Measurements from ENCODE around the gene GALNT2.

Gene GALNT2

DNA sequence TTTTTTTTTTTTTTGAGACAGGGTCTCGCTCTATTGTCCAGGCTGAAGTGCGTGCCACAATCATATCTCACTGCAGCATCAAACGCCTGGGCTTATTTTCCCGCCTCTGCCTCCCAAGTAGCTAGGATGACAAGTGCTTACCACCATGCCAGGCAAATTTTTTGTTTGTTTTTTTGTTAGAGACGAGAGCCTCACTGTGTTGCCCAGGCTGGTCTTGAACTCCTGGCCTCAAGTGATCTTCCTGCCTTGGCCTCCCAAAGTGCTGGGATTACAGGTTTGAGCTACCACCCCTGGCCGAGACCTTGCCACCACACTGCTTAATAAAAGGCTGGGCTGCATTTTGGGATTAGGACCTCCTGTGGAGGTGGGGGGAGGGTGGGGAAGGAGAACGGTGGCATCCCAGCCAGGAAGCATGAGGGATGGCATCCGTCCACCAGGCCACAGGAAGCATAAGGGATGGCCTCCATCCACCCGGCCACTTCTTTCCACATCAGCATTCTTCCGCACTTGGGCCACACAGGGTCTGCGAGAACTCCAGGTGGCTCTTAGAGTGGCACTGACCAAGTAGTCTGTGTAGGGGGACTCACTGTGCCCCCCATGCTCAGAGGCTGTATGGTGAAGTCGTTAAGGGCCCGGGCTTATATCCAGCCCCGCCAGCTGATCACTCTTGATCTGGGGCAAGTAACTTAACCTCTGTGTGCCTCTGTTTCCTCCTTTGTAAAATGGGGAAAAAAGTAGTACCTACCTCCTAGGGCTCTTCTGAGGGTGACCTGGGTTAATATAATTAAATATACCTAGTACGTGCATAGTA lies 75.0 kb downstream of the GALNT2 start:
- Histone ChIP-seq H3K4me1 (ENCODE audit: control insufficient read depth, insufficient read depth, low read length) (peaks cover 68% of the 10 kb centered on the region), H3K9ac (ENCODE audit: low read length in 2 of 2) (no peak overlapping the region), H3K9me3 (ENCODE audit: control insufficient read depth in 2 of 2, low read length in 2 of 2) (no peaks in the 10 kb centered on the region), H3K36me3 (ENCODE audit: control insufficient read depth in 2 of 2, insufficient read depth in 2 of 2, low read length in 2 of 2) (no peaks in the 10 kb centered on the region), H3K27ac (ENCODE audit: low read length) (no peak overlapping the region), H3K27me3 (ENCODE audit: control insufficient read depth in 1 of 2, insufficient read depth in 2 of 2, low read length in 2 of 2) (no peaks in the 10 kb centered on the region), H3K4me3 (ENCODE audit: low read length in 2 of 2) (no peak overlapping the region)

DNA sequence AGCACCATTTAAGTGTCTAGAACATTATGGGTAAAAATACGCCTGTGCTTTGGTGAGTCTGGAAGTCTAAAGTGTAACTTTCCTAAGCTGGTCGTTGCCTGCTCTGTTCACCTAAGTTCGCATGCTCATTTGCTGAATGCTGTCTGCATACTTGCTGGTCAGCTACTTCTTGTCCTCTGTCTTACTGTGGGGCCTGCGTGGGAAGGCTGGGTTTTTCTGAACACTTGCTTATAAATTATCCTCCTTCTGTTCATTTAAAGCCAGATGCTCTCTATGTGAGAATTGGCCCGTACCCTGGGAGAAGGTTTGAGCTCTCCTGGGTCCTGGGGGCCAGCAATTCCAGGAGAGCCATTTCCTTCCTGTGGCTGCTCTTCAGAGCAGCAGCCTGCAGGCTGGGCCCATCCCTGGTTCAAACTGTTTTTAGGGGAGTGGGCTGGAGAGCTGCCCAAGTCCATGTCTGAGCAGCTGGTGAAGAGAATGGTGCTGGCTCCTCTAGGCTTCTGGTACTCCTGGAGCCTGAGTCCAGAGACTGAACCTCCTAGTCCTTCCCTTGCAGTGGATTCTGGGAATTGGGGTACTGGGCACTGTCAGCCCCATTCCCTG lies 75.7 kb downstream of the GALNT2 start:
- Histone ChIP-seq H3K36me3 (ENCODE audit: control insufficient read depth in 2 of 2, insufficient read depth in 2 of 2, low read length in 2 of 2) (no peaks in the 10 kb centered on the region), H3K9ac (ENCODE audit: low read length in 2 of 2) (no peak overlapping the region), H3K27ac (ENCODE audit: low read length) (no peak overlapping the region), H3K4me3 (ENCODE audit: low read length in 2 of 2) (no peak overlapping the region), H3K27me3 (ENCODE audit: control insufficient read depth in 1 of 2, insufficient read depth in 2 of 2, low read length in 2 of 2) (no peaks in the 10 kb centered on the region), H3K4me1 (ENCODE audit: control insufficient read depth, insufficient read depth, low read length) (peaks cover 68% of the 10 kb centered on the region), H3K9me3 (ENCODE audit: control insufficient read depth in 2 of 2, low read length in 2 of 2) (no peaks in the 10 kb centered on the region)

GRCh38 chr1:230143534-230143933 lies 76.5 kb downstream of the GALNT2 start:
- Histone ChIP-seq H3K27ac (ENCODE audit: low read length) (no peak overlapping the region), H3K9me3 (ENCODE audit: control insufficient read depth in 2 of 2, low read length in 2 of 2) (no peaks in the 10 kb centered on the region), H3K36me3 (ENCODE audit: control insufficient read depth in 2 of 2, insufficient read depth in 2 of 2, low read length in 2 of 2) (no peaks in the 10 kb centered on the region), H3K9ac (ENCODE audit: low read length in 2 of 2) (no peak overlapping the region), H3K27me3 (ENCODE audit: control insufficient read depth in 1 of 2, insufficient read depth in 2 of 2, low read length in 2 of 2) (no peaks in the 10 kb centered on the region), H3K4me1 (ENCODE audit: control insufficient read depth, insufficient read depth, low read length) (peaks cover 70% of the 10 kb centered on the region), H3K4me3 (ENCODE audit: low read length in 2 of 2) (no peak overlapping the region)

GRCh38 chr1:230144010-230144614 lies 77.1 kb downstream of the GALNT2 start:
- H3K9ac ChIP-seq (ENCODE audit: low read length in 2 of 2): no peak overlapping the region
- H3K27me3 ChIP-seq (ENCODE audit: control insufficient read depth in 1 of 2, insufficient read depth in 2 of 2, low read length in 2 of 2): no peaks in the 10 kb centered on the region
- peaks cover 70% of the 10 kb centered on the region for H3K4me1 ChIP-seq (ENCODE audit: control insufficient read depth, insufficient read depth, low read length)
- no peak overlapping the region for H3K27ac ChIP-seq (ENCODE audit: low read length)
- H3K4me3 ChIP-seq (ENCODE audit: low read length in 2 of 2): no peak overlapping the region
- no peaks in the 10 kb centered on the region for H3K36me3 ChIP-seq (ENCODE audit: control insufficient read depth in 2 of 2, insufficient read depth in 2 of 2, low read length in 2 of 2)
- no peaks in the 10 kb centered on the region for H3K9me3 ChIP-seq (ENCODE audit: control insufficient read depth in 2 of 2, low read length in 2 of 2)

DNA sequence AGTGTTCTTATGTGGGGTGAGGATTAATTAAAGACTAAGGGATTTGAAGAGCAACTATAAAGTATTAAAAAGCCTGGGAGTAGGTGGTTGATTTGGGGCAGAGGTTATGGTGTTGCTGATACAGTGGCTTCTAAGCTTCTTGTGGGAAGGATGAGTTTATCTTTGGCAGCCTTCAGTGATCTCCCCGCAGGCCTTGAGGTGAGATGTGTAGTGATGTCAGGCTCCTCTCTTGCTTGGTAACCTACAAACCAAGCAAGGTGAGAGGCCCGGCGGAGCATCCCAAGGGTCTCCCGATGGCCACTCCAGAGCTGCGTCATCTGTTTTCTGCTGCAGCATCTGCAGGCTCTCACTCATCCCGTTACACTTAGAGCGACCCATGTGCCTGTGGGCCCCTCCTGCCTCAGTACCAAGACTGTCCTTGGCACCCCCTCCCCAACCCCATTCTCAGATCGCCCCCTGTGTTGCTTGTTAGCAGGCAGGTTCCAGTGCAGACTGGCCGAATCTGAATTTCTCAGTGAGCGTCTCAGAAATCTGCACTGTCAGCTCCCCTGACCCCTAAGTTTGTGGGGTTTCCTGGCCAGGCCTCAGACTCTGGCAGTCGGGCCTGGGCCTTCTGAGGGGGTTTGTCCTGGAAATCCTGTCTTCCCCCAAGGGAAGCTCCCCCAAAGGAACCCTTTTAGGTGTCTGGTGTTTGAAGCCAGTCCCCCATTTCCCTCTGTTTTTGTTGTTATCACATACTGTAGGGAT lies 77.9 kb downstream of the GALNT2 start:
- H3K4me1 ChIP-seq (ENCODE audit: control insufficient read depth, insufficient read depth, low read length): peaks cover 63% of the 10 kb centered on the region
- no peak overlapping the region for H3K4me3 ChIP-seq (ENCODE audit: low read length in 2 of 2)
- no peak overlapping the region for H3K9ac ChIP-seq (ENCODE audit: low read length in 2 of 2)
- no peaks in the 10 kb centered on the region for H3K27me3 ChIP-seq (ENCODE audit: control insufficient read depth in 1 of 2, insufficient read depth in 2 of 2, low read length in 2 of 2)
- H3K9me3 ChIP-seq (ENCODE audit: control insufficient read depth in 2 of 2, low read length in 2 of 2): no peaks in the 10 kb centered on the region
- no peak overlapping the region for H3K27ac ChIP-seq (ENCODE audit: low read length)
- H3K36me3 ChIP-seq (ENCODE audit: control insufficient read depth in 2 of 2, insufficient read depth in 2 of 2, low read length in 2 of 2): no peaks in the 10 kb centered on the region

GRCh38 chr1:230145505-230145899 lies 78.5 kb downstream of the GALNT2 start:
- peak overlapping the region in 1 of 2 donors; percentile 15 for H3K4me3 ChIP-seq (ENCODE audit: low read length in 2 of 2)
- H3K9ac ChIP-seq (ENCODE audit: low read length in 2 of 2): no peak overlapping the region
- H3K4me1 ChIP-seq (ENCODE audit: control insufficient read depth, insufficient read depth, low read length): peaks cover 57% of the 10 kb centered on the region
- H3K9me3 ChIP-seq (ENCODE audit: control insufficient read depth in 2 of 2, low read length in 2 of 2): no peaks in the 10 kb centered on the region
- H3K27me3 ChIP-seq (ENCODE audit: control insufficient read depth in 1 of 2, insufficient read depth in 2 of 2, low read length in 2 of 2): no peaks in the 10 kb centered on the region
- H3K27ac ChIP-seq (ENCODE audit: low read length): no peak overlapping the region
- no peaks in the 10 kb centered on the region for H3K36me3 ChIP-seq (ENCODE audit: control insufficient read depth in 2 of 2, insufficient read depth in 2 of 2, low read length in 2 of 2)

DNA sequence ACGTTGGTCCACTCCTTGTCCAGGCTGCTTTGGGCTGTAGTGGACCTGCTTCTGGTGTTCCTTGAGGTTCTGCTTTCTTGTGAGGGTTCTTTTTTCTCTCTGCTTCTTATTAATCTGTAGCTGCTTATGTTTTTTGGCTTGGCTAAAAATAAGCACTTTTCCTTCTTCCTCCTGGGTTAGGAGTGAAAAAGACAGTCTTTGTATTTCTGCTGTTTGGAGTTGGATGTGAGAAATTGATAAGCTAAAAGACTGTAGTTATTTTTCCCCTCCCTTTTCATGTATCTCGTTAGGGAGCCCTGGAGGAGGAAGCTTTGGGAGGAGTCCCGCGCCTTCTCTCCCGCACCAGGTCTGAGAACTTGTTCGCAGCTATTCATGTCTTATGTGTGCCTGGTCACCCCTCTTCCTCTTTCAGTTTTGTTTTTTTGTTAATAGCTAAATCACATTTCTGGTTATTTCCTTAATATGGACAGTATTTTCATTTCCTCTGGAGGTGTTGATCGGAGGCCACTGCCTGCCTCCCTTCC lies 79.0 kb downstream of the GALNT2 start:
- Histone ChIP-seq H3K27ac (ENCODE audit: low read length) (no peak overlapping the region), H3K9me3 (ENCODE audit: control insufficient read depth in 2 of 2, low read length in 2 of 2) (no peaks in the 10 kb centered on the region), H3K4me3 (ENCODE audit: low read length in 2 of 2) (peak overlapping the region in 1 of 2 donors; percentile 15), H3K9ac (ENCODE audit: low read length in 2 of 2) (no peak overlapping the region), H3K36me3 (ENCODE audit: control insufficient read depth in 2 of 2, insufficient read depth in 2 of 2, low read length in 2 of 2) (no peaks in the 10 kb centered on the region), H3K27me3 (ENCODE audit: control insufficient read depth in 1 of 2, insufficient read depth in 2 of 2, low read length in 2 of 2) (no peaks in the 10 kb centered on the region), H3K4me1 (ENCODE audit: control insufficient read depth, insufficient read depth, low read length) (peaks cover 56% of the 10 kb centered on the region)

DNA sequence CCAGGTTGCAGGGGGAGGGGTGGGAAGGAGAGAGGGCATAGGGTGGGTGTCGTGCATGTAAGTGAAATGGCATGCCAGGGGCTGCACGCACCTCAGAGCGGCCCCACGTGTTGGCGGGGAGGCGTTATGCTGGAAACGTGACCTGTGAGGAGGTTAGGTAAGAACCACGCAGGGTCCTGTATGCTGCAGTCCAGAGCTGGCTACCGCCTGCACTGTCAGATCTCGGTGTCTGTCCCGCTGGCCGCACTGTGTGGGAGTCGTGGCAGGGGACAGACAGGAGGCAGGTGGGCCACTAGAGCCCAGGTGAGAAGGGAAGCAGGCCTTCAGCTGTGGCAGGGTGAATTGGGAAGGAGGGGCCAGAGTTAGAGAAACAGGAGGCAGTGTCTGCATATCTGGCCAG lies 79.7 kb downstream of the GALNT2 start:
- no peak overlapping the region for H3K4me3 ChIP-seq (ENCODE audit: low read length in 2 of 2)
- peaks cover 56% of the 10 kb centered on the region for H3K4me1 ChIP-seq (ENCODE audit: control insufficient read depth, insufficient read depth, low read length)
- no peak overlapping the region for H3K27ac ChIP-seq (ENCODE audit: low read length)
- no peaks in the 10 kb centered on the region for H3K9me3 ChIP-seq (ENCODE audit: control insufficient read depth in 2 of 2, low read length in 2 of 2)
- H3K9ac ChIP-seq (ENCODE audit: low read length in 2 of 2): no peak overlapping the region
- no peaks in the 10 kb centered on the region for H3K36me3 ChIP-seq (ENCODE audit: control insufficient read depth in 2 of 2, insufficient read depth in 2 of 2, low read length in 2 of 2)
- no peaks in the 10 kb centered on the region for H3K27me3 ChIP-seq (ENCODE audit: control insufficient read depth in 1 of 2, insufficient read depth in 2 of 2, low read length in 2 of 2)

DNA sequence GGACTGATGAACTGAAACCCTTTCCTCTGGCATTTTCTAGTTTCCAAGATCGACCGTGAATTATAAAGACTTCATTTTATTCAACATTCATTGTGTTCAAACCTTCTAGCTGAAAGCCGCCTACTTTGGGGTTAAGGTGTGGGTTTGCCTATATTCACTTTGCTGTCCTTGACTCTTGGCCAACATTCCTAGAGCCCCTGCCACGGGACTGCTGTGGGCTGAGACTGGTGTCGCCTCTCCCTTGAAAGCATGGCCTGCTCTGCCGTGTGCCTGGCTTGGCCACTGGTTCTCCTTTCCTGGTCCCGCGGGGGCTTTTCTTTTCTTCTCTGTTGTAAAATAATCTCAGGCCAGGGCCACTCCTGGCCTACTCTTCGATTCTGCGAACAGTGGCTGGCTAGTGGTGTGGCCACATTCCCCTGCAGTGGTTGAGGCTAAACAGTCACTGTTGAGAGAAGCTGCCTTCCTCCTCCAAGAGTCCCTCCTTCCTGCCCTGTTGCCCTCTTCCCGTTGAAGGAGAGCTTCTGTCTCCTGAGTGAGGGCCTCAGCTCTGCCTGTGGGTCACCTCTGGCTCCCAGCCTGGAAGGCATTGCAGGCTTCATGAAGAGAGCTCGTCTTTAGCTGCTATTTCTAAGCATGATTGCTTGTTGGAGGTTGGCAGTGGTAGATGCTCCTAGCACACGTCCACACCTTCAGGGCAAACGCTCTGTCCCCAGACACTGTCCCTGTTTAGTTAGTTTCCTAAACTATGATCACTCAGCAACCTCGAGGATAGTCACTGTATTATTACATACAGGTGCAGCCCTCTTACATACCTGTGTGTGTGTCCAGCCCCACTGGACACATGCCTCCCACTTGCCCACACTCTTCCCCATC lies 80.5 kb downstream of the GALNT2 start:
- H3K36me3 ChIP-seq (ENCODE audit: control insufficient read depth in 2 of 2, insufficient read depth in 2 of 2, low read length in 2 of 2): no peaks in the 10 kb centered on the region
- H3K9me3 ChIP-seq (ENCODE audit: control insufficient read depth in 2 of 2, low read length in 2 of 2): no peaks in the 10 kb centered on the region
- H3K27ac ChIP-seq (ENCODE audit: low read length): no peak overlapping the region
- no peak overlapping the region for H3K9ac ChIP-seq (ENCODE audit: low read length in 2 of 2)
- no peaks in the 10 kb centered on the region for H3K27me3 ChIP-seq (ENCODE audit: control insufficient read depth in 1 of 2, insufficient read depth in 2 of 2, low read length in 2 of 2)
- H3K4me3 ChIP-seq (ENCODE audit: low read length in 2 of 2): no peak overlapping the region
- peaks cover 52% of the 10 kb centered on the region for H3K4me1 ChIP-seq (ENCODE audit: control insufficient read depth, insufficient read depth, low read length)

All from stomach smooth muscle (tissue), 2 donors.